ENCODE results near the gene SEMA3C. TPM values are rescaled to one million over a fixed set of nuclear protein-coding genes. Genes with fewer than 3 reads are reported as not detected.

Gene SEMA3C
- total RNA-seq, 1 donor from 2014 or later = 148 TPM

DNA sequence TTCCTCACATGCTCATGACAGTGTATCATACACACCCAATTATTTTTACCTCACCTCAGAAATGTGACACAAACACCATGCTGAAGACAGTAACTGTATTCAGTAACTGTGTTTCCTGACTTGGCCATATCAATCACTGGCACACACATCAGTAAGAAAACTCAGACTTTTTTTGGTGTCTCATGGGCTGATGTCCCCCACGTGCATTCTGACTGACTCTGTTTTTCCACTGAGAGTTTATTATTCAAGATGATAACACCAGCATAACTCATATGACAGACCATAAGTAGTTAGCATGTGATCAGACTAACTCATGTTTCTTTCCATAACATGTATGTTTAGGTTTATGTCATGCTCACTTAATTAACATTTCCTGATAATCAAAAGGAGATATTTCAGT, 155.6 kb downstream of the SEMA3C start:
- H3K9ac ChIP-seq (ENCODE audit: low read length) = no peak overlapping the region
- no peaks in the 10 kb centered on the region for H3K79me2 ChIP-seq (ENCODE audit: insufficient read depth, low read length)
- FAIRE-seq = peak; percentile 5
- no peaks in the 10 kb centered on the region for H3K4me1 ChIP-seq (ENCODE audit: insufficient read depth, low read length)
- Mint-ChIP-seq H3K36me3 (ENCODE audit: low read depth, unreplicated experiment) (peaks cover 7% of the 10 kb centered on the region), H3K9me3 (ENCODE audit: unreplicated experiment) (no peaks in the 10 kb centered on the region), H3K27me3 (ENCODE audit: low read depth, unreplicated experiment) (no peaks in the 10 kb centered on the region), H3K27ac (ENCODE audit: unreplicated experiment) (no peak overlapping the region), H3K4me1 (ENCODE audit: low read depth, unreplicated experiment) (peaks cover 11% of the 10 kb centered on the region), H3K4me3 (ENCODE audit: unreplicated experiment) (no peak overlapping the region)
- no peak overlapping the region for H2AFZ ChIP-seq (ENCODE audit: low read depth, low read length)
- no peak overlapping the region for H3K27ac ChIP-seq (ENCODE audit: low read depth, low read length)
- DNase-seq (ENCODE audit: low read depth) = no peak
- peaks cover 9% of the 10 kb centered on the region for H3K36me3 ChIP-seq (ENCODE audit: insufficient read depth, low read length)
- H3K27me3 ChIP-seq (ENCODE audit: insufficient read depth, low read length) = no peaks in the 10 kb centered on the region
- H3K4me2 ChIP-seq (ENCODE audit: low read length) = no peak overlapping the region
- no peaks in the 10 kb centered on the region for H3K9me3 ChIP-seq (ENCODE audit: insufficient read depth, low read depth, low read length)
- H4K20me1 ChIP-seq (ENCODE audit: insufficient read depth, low read length) = no peaks in the 10 kb centered on the region
- H3K4me3 ChIP-seq (ENCODE audit: insufficient read depth, low read depth, low read length) = no peak overlapping the region
- TF ChIP-seq, protein P1, sequence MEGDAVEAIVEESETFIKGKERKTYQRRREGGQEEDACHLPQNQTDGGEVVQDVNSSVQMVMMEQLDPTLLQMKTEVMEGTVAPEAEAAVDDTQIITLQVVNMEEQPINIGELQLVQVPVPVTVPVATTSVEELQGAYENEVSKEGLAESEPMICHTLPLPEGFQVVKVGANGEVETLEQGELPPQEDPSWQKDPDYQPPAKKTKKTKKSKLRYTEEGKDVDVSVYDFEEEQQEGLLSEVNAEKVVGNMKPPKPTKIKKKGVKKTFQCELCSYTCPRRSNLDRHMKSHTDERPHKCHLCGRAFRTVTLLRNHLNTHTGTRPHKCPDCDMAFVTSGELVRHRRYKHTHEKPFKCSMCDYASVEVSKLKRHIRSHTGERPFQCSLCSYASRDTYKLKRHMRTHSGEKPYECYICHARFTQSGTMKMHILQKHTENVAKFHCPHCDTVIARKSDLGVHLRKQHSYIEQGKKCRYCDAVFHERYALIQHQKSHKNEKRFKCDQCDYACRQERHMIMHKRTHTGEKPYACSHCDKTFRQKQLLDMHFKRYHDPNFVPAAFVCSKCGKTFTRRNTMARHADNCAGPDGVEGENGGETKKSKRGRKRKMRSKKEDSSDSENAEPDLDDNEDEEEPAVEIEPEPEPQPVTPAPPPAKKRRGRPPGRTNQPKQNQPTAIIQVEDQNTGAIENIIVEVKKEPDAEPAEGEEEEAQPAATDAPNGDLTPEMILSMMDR (IDR thresholded peaks at IDR 0.05; ENCODE audit: insufficient read depth, low read depth, low read length) = no peak
- TF ChIP-seq EZH2 (IDR thresholded peaks at IDR 0.05; ENCODE audit: insufficient read depth, low read length) = no peak

DNA sequence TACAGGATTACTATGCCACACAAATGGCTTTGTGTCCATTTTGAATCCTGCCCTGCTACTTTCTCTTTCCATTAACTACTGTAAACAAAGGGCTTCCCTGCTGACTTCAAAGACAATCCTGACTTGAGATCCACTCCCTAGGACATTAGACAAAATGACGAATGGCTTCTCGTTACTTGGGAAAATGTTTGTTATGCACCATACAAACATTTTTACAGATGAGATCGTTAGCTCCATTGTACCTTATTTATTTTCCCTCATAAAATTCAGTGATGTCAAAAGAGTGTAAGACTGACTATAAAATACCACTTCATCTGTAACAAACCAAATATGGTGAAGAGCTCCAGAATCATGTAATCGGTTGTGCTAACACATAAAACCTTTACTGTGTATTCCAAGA, 158.6 kb downstream of the SEMA3C start:
- peaks cover 11% of the 10 kb centered on the region for H3K4me1 Mint-ChIP-seq (ENCODE audit: low read depth, unreplicated experiment)
- H3K9me3 Mint-ChIP-seq (ENCODE audit: unreplicated experiment) = no peaks in the 10 kb centered on the region
- no peak overlapping the region for H3K4me3 ChIP-seq (ENCODE audit: insufficient read depth, low read depth, low read length)
- H3K4me1 ChIP-seq (ENCODE audit: insufficient read depth, low read length) = no peaks in the 10 kb centered on the region
- no peaks in the 10 kb centered on the region for H4K20me1 ChIP-seq (ENCODE audit: insufficient read depth, low read length)
- H3K36me3 Mint-ChIP-seq (ENCODE audit: low read depth, unreplicated experiment) = peaks cover 5% of the 10 kb centered on the region
- no peaks in the 10 kb centered on the region for H3K9me3 ChIP-seq (ENCODE audit: insufficient read depth, low read depth, low read length)
- H3K27ac Mint-ChIP-seq (ENCODE audit: unreplicated experiment) = no peak overlapping the region
- H3K36me3 ChIP-seq (ENCODE audit: insufficient read depth, low read length) = peaks cover 19% of the 10 kb centered on the region
- H3K4me2 ChIP-seq (ENCODE audit: low read length) = no peak overlapping the region
- H3K9ac ChIP-seq (ENCODE audit: low read length) = no peak overlapping the region
- H2AFZ ChIP-seq (ENCODE audit: low read depth, low read length) = no peak overlapping the region
- TF ChIP-seq, protein P1 (IDR thresholded peaks at IDR 0.05; ENCODE audit: insufficient read depth, low read depth, low read length) = no peak
- no peak for TF ChIP-seq EZH2 (IDR thresholded peaks at IDR 0.05; ENCODE audit: insufficient read depth, low read length)
- no peaks in the 10 kb centered on the region for H3K27me3 Mint-ChIP-seq (ENCODE audit: low read depth, unreplicated experiment)
- H3K27me3 ChIP-seq (ENCODE audit: insufficient read depth, low read length) = no peaks in the 10 kb centered on the region
- FAIRE-seq (peak; percentile 32), DNase-seq (ENCODE audit: low read depth) (no peak)
- H3K4me3 Mint-ChIP-seq (ENCODE audit: unreplicated experiment) = no peak overlapping the region
- no peaks in the 10 kb centered on the region for H3K79me2 ChIP-seq (ENCODE audit: insufficient read depth, low read length)
- H3K27ac ChIP-seq (ENCODE audit: low read depth, low read length) = no peak overlapping the region

DNA sequence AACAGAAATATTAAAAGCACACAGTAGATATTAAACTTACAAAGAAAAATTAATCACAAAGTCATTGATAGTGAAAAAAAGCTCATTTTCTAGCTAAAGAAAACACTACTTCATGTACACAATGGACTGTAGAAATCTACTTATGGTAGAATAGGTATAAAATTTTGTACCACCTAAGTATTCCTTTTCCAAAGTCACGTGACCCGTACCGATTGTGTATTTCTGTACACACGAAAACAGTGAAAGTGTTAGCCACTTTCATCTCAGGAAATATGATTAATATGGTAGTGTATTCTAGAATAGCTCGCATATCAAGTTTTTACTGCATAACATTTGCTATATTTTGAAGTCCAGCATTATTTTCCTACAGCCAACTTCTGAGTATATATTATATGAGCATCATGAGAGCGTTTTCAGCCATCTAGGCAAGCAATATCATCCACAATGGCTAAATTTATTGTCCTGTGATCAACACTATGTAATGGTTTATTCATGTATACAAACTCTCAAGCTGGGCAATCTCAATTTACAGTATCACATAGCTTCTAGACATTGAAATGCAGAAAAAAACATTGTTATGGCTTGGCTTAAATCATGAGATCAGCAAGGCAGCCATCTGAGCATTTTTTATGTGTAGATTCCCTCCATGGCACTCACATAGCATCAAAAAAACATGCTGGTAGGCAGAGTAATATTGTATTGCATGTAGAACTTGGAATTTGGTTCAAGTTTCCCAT, 165.7 kb downstream of the SEMA3C start:
- Histone ChIP-seq H3K79me2 (ENCODE audit: insufficient read depth, low read length) (no peaks in the 10 kb centered on the region), H3K27me3 (ENCODE audit: insufficient read depth, low read length) (no peaks in the 10 kb centered on the region), H3K4me3 (ENCODE audit: insufficient read depth, low read depth, low read length) (no peak overlapping the region), H3K4me1 (ENCODE audit: insufficient read depth, low read length) (peaks cover 15% of the 10 kb centered on the region), H3K36me3 (ENCODE audit: insufficient read depth, low read length) (peaks cover 9% of the 10 kb centered on the region), H3K4me2 (ENCODE audit: low read length) (no peak overlapping the region), H3K27ac (ENCODE audit: low read depth, low read length) (no peak overlapping the region), H2AFZ (ENCODE audit: low read depth, low read length) (no peak overlapping the region), H3K9me3 (ENCODE audit: insufficient read depth, low read depth, low read length) (no peaks in the 10 kb centered on the region), H4K20me1 (ENCODE audit: insufficient read depth, low read length) (no peaks in the 10 kb centered on the region), H3K9ac (ENCODE audit: low read length) (no peak overlapping the region)
- peaks cover 6% of the 10 kb centered on the region for H3K36me3 Mint-ChIP-seq (ENCODE audit: low read depth, unreplicated experiment)
- FAIRE-seq (no peak), DNase-seq (ENCODE audit: low read depth) (no peak)
- no peaks in the 10 kb centered on the region for H3K4me1 Mint-ChIP-seq (ENCODE audit: low read depth, unreplicated experiment)
- H3K4me3 Mint-ChIP-seq (ENCODE audit: unreplicated experiment) = no peak overlapping the region
- H3K27me3 Mint-ChIP-seq (ENCODE audit: low read depth, unreplicated experiment) = no peaks in the 10 kb centered on the region
- no peak for TF ChIP-seq EZH2 (IDR thresholded peaks at IDR 0.05; ENCODE audit: insufficient read depth, low read length)
- no peaks in the 10 kb centered on the region for H3K9me3 Mint-ChIP-seq (ENCODE audit: unreplicated experiment)
- H3K27ac Mint-ChIP-seq (ENCODE audit: unreplicated experiment) = no peak overlapping the region
